ENCODE measurements around the gene CDC42BPG.
"Not testable (repeated sequence)": the region's sequence is repeated elsewhere in the genome, so short reads cannot be mapped to it uniquely, and the experiment has no call there.

Gene CDC42BPG

GRCh38 chr11:64848826-64849597, 4.6 kb upstream of the CDC42BPG start:
- no peak for DNase-seq

DNA sequence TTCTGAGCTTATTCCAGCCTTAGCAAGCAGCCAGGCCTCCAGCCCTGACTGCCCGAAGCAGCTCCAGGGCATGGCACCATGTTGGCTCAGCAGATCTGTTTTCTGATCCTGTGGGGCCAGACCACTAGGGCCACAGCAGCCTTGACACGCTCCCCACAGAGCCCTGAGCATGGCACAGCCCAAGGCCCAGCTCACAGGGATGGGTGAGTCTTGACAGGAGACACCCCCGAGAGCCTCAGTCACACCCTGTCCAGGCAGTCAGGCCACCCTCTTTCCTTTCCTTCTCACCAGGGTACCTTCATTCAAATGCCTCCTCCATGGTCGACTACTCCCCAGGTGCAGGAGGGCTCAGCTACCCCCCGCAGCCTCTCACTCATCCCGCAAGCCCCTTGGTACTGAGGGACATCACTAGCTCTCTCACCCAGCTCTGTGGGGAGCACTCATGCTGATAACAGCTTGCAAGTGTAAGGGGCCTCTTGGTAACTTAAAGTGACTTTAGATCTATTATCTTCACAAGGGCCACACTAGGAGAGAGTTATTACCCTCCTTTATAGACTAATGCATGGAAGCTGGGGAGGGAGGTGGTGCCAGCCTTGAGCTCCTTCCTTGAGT, 3.9 kb upstream of the CDC42BPG start:
- DNase-seq, result no peak

GRCh38 chr11:64846998-64847666, 2.7 kb upstream of the CDC42BPG start:
- DNase-seq, result peak; percentile 61

GRCh38 chr11:64845776-64846129, 1.3 kb upstream of the CDC42BPG start:
- DNase-seq, result not testable (repeated sequence)

- DNase-seq, result no peak
Measured at GRCh38 chr11:64845129-64845775, 799 bp upstream of the CDC42BPG start.

DNA sequence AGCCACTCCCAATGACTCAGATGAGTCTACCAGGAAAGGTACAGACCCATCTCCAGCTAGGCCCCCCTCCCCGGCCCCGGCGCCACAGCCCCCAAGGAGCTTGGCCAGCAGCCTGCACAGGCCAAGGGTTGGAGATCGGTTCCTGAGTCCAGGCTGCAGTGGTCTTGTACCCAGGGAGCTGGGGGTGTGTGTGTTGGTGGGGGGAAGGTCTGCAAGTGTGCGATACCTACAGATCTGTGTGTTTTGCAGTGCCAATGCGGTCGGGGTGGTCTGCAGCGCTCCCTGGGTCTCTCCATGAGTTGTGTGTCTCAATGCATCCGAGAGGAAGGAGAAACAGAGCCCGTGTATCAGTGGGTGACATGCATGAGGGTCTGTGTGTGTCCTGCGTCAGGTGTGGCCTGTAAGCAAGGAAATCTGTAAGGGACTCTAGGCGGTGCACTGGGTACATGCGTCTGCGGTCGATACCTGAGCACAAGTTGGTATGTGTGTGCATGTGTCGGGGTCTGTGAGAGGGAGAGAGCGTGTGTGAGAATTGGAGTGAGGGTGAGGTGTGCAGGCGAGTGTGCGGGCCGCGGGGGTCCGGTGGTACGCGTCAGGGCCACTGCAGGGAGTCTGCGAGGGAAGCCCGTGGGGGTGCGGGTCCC, 645 bp downstream of the CDC42BPG start:
- DNase-seq, result no peak

- no peak for DNase-seq
Measured at GRCh38 chr11:64842851-64843685, 1.4 kb downstream of the CDC42BPG start.

- no peak for DNase-seq
Measured at GRCh38 chr11:64842366-64842759, 2.1 kb downstream of the CDC42BPG start.

DNA sequence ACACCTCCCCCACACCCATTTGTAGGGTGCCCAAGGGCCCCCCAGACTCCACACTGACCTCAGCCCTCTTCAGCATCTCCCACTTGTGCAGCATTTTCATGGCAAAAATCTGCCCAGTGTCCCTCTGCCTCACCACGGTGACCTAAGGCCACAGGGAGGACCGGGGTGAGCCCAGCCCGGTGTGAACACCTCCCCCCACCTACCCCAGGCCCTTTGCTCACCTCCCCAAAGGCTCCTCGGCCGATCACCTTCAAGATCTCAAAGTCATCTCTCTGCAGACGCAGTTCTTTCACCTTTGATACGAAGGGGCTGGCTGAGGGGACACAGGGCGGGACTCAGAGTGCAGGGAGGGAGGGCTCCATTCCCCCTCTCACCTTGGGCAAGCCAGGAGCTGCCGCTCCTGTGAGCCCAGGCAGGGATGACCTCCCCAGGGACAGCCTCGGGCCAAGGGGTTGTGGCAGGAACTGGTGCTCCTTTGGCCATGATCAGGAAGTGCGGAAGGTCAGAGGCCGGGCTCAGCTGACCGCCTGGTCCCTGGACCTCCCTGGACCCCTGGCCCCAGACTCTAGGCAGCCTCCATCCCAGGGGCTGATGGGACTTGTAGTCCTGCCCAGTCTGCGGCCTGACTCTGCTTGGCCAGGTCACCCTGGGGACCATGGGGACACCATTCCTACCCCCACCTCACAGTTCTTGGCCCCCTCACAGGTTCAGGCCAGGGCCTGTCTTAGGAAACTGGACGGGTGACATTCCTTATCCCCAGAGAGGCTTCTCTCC, 2.7 kb downstream of the CDC42BPG start:
- DNase-seq, result no peak

GRCh38 chr11:64839887-64840782, 4.3 kb downstream of the CDC42BPG start:
- DNase-seq, result no peak

DNA sequence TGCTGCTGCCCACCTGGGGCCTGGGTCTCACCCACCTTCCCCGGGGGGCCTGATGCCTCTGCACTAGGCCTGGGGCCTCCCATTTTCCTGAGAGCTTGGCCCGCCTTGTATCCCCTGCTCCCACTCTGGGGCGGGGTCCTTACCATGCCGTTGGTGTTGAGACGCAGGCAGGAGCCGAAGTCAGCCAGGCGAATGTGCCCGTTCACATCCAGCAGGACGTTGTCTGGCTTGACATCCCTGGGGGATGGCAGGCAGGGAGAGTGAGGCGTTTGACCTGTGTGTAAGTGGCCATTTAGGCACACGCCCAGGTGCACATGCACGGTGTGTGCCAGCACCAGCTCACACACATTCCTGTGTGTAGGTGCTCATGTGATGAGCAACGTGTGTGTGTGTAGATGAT, 5.1 kb downstream of the CDC42BPG start:
- DNase-seq, result no peak

- DNase-seq, result no peak
Measured at GRCh38 chr11:64838600-64839334, 5.7 kb downstream of the CDC42BPG start.

- no peak for DNase-seq
Measured at GRCh38 chr11:64837887-64838351, 6.5 kb downstream of the CDC42BPG start.

DNA sequence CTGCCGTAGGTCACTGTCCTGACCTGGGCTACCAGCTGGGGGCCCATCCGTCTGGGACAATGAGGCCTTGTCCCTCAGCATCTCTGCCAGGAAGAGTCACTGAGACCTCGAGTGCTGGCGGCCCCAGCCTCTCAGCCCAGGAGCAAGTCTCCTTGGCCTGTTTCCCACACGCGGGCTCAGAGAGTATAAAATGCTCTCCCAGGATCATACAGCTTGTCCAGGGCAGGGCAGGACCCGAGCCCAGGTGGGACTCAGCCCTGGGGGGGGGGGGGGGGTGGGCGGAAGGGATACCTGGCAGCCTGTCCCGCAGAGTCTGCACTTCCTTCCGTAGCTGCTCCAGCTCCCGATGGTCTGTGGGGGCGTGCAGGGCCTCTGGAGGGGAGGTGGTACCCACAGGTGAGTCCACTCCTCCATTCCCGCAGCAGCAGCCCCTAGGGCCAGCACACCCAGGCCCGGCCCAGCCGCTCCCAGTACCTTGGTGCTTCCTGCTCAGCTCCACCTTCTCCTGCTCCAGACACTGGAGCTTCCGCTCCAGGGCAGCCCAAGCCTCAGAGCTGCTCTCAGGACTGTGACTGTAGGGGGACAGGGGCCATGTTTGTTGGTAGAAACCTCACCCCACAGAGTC, 7.9 kb downstream of the CDC42BPG start:
- DNase-seq, result no peak

DNA sequence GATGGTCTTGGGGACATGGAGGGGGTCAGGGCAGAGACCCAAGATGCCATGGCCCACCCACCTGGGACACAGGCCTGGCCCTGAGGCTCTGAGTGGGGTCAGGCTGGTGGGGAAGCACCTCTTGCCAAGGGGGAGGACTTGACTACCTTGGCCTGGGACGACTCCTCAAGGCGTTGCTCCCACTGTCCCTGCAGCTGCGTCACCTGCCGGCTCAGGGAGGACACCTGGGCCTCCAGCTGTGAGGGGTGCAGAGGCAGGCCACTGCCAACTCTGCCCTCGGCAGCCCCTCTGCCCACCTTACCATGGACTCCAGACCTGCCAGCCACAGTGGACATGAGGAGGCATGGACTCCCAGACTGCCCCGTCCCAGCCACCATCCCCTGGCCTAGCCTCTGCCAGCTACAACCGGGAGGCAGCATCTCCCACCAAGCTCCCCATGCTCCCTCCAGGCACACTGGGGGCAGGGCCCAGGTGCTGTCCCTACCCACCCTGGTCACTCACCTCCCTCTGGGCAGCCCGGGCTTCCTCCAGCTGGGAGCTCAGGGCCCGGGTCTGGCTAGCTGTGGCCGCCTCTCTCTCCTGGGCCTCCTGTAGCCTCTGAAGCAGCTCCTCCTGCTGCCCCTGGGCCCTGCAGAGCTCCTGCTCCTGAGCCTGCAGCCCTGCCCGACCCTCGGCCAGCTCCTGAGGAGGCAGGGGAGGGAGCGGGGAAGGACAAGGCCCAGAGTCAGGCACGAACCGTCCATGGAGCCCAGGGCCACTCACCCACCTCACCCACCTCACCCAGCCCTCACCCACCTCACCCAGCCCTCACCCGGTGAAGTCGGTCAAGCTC, 8.6 kb downstream of the CDC42BPG start:
- no peak for DNase-seq

DNA sequence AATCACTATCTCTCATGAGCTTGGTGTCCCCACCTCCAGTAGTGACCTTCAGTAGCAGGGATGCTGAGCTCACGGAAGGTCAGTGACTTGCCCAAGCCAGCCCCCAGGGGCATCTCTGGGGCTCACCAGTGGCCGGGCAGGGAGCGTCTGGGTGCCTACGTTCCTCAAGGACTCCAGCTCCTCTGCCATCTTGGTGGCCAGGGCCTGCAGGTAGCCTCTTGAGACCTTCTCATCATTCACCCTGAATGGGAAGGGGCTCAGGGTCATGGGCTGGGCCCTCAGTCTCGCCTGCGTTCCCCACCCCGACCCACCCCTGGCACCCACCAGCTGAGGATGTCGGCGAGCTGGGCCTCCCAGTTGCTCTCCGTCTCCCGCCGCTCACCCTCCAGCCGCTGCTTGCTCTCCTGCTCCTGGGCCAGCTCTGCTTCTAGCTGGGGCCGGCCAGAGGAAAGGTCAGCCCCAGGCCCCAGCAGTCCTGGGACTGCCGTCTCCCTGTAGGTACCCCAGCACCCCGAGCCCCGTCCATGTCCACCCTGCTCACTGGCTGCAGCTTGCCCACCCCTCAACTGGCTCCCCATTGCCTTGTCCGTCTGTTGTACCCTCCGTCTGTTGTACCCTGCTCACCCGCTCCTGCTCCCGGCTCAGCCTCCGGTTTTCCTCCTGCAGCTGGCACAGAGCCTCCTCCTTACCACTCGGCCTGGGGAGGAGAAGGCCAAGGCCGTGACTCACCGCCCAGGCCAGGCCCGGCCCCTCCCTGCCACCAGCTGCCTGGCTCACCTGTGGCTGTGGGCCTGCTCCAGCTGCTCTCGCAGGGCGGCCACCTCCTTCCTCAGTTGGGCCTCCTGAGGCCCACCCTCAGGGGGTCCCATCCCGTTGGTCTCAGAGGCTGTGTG, 9.5 kb downstream of the CDC42BPG start:
- no peak for DNase-seq

Measured in NCI-H187 treated with DMSO at 0.1 percent for 48 hours (cell line).